GM18867 (cell line): ENCODE measurements around the gene SLC31A2.
"Not testable (repeated sequence)": the region's sequence is repeated elsewhere in the genome, so short reads cannot be mapped to it uniquely, and the experiment has no call there.

Experiments used
- ATAC-seq: cut with Tn5 transposase; IDR thresholded peaks from one replicate; pipeline ENCODE4 v1.9.1; 2021; ENCODE audit warnings: mild to moderate bottlenecking, moderate library complexity; ENCODE audit not compliant: unreplicated experiment

Gene SLC31A2

DNA sequence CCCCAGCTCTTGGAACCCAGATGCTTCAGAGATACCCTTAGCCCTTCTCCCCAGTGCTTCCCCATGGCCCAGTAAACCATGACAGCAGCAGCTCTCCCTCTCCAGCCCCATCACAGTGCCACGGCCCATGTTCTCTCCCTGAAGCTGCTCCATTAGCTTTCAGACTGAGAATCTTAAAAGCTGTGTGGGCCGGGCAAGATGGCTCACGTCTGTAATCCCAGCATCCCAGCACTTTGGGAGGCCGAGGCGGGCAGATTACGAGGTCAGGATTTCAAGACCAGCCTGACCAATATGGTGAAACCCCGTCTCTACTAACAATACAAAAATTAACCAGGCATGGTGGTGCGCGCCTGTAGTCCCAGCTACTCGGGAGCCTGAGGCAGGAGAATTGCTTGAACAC is 1.2 kb upstream of the SLC31A2 start:
- ATAC-seq, result not testable (repeated sequence)

DNA sequence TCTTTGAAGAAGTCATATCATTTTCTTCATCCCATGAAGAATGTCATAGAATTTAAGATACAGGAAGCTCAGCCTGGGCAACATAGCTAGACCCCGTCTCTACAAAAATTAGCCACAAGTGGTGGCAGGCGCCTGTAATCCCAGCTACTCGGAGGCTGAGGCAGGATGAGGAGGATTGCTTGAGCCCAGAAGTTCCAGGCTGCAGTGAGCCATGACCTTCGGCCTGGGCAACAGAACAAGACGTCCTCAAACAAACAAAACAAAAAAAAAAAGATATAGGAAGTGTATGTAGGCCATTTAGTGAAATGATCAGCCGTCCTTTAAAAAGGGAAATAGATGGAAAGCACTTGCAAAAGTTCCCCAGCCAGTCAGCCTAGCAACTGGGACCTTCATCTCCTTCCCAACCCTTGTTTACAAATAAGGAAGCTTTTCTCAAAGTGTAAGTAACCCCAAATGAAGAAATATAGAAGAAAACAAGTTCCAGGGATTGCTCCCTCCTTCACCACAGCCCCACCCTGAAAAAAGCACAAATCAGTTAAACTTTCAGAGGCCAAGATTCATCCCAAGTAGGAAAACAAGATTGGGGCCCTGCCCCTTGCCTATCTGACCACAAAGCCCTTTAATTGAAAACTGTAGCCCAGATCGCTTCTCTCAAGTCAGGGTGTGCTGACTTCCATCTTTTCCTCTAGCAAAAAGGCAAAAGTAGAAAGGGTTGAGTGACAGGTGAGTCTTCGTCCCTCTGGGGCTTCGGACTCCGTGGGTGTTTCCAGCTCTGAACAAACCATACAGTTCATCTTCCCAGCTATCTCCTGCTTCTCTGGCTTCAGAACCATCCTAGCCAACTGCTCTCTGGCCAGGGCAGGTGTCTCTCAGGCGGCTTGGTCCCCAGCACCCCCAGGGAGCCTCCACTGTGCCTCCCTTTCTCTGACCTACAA is 1.2 kb downstream of the SLC31A2 start:
- ATAC-seq, result no peak

GRCh38 chr9:113152699-113153098 is 1.9 kb downstream of the SLC31A2 start:
- ATAC-seq, result no peak

GRCh38 chr9:113153599-113153998 is 2.8 kb downstream of the SLC31A2 start:
- no peak for ATAC-seq

DNA sequence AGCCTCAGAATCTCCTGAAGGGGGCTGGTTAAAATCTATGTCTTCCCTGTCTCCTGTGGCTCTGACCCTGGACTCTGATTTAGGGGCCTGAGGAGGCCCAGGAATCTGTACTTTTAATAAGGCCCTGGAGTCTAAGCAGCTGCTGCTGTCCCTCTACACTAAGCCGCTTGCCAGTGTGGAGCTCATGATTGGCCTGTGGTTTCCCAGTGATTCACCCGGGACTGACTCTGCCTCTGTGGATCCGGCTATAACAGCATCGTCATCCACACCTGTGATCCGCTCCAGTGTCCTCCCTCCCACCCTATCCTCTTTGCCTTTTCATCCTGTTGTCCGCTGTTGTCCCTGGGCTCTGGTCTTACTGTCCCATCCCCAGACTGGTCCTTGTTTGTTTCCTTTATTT is 3.7 kb downstream of the SLC31A2 start:
- ATAC-seq, result no peak

- ATAC-seq, result no peak
Observed at GRCh38 chr9:113154946-113155345, 4.1 kb downstream of the SLC31A2 start.

DNA sequence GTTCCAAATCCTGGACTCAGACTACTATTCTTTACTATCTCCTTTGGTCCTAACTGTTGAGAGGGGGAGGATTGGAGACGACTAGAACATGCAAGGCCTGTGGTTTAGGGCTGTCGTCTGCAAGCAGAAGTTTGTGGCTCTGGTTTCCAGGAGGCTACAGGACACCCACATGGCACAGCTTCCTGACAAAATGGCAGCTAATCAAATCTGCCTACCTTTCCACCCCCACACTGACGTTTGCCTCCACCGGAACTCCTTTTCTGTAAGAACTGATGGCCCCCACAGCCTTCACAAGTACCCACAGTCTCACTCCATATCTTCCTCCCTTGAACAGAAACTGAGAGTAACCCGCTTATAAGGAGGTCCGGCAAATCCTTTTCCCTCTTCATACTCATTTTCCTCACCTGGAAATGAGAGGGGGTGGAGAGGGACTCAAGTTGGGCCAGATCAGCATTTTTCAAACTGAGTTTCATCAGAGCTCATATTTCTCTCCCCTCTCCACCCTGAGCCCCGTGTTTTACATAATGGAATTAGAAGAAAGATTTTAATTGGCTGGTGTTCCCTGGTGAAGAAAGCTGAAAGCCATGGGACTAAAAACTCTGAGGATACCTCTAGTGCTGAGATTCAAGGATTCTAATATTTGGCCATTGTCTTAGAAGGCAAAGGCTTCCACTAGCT is 5.2 kb downstream of the SLC31A2 start:
- no peak for ATAC-seq

DNA sequence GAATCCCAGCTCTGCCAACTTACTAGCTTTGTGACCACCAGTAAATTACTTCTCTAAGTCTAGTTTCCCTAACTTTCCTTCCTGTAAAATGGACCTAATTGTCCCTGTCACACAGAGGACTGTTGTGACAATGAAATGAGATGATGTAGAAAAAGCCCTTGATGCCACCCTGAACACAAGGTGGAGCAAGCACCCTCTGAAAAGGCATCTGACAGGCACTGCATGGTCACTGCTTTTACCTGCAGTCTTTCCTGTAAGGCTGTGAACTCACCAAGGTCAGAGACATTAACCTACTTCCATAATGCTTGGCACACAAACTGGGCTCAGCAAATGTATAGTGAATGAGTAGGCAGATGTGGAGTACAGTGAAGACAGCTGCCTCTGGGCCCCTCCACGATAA is 6.1 kb downstream of the SLC31A2 start:
- ATAC-seq, result no peak

- ATAC-seq, result no peak
Observed at GRCh38 chr9:113158446-113158845, 7.6 kb downstream of the SLC31A2 start.

DNA sequence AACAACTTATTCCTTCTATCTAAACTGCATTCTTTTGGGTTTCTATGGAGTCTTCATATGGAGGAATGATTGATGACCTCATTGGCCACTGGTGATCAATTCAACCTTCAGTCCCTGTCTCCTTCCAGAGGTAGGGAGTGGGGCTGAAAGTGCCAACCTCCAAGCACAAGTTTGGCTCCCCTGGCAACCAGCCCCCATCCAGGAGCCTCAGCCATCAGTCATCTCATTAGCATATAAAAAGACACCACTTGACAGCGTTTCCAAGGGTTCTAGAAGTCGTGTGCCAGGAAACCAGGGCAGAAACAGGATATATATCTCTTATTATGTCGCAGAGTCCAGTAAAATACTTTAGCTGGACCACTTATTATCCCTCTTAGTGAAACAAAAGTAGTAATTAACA is 9.8 kb downstream of the SLC31A2 start:
- ATAC-seq, result no peak

DNA sequence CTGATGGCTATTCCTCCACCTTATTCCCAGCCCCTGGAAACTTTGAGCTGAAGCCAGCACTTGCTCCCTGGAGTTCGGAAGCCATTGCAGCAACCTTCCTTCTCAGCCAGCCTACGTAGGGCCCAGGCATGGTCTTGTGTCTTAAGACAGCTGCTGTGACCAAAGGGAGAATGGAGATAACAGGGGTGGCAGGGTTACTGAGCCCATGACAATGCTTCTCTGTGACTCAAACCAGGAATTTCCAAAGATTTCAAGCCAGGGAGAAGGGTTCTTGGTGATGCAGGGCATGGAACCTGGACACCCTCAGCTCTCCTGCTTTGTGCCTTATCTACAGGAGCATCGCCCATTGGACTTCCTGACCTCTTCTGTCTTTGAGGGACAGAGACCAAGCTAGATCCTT is 12.2 kb downstream of the SLC31A2 start:
- ATAC-seq, result no peak

- no peak for ATAC-seq
Observed at GRCh38 chr9:113164536-113165300, 13.9 kb downstream of the SLC31A2 start.

DNA sequence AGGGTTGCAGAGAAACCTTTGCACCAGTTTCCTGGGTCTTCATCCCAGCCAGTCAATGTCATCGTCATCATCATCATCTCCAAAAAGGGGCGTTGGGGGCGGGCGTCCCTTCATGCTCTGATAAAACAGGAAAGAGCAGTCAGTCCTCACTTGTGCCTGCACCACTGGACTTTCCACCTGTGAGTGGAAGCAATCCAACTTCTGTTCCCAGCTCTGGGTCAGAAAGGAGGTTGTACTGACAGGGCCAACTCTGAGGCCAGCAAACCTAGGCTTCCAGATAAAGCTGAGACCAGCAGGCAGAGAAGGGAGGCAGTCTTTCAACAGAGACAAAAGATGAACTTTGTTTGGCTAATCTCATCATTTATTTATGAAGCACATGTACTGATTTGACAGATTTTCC is 15.2 kb downstream of the SLC31A2 start:
- no peak for ATAC-seq

DNA sequence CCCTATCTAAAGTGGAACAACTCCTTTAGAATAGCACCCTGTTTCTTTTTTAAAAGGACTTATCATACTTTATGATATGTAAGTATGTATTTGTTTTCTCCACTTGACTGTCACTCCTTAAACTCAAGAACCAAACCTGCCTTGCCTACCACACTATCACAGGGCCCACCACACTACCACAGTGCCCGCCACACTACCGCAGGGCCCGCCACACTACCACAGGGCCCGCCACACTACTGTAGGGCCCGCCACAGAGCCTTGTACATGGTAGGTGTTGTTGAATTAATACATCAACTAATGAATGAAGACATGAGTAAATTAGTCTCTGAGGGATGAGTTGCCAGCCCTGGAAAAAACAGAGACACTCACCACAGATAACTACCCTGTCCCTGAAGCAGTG is 18.0 kb downstream of the SLC31A2 start:
- ATAC-seq, result no peak

DNA sequence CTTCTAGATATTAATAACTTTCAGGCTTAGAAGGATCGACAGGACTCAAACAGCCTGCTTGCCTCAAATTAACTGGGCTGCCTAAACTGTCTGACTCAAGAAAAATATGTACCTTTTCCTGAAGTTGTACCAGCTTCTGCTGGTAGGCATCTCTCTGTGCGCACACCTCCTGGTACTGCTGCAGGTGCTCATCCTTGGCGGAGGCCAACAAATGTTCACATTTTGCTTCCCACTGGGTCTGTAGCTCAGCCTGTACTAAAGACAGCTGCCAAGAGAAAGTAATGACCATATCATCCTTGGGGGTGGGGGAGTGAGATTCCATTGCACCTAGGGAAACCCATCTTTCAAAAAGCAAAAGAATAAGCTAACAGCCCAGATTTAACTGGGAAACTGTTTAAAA is 22.5 kb downstream of the SLC31A2 start:
- no peak for ATAC-seq

DNA sequence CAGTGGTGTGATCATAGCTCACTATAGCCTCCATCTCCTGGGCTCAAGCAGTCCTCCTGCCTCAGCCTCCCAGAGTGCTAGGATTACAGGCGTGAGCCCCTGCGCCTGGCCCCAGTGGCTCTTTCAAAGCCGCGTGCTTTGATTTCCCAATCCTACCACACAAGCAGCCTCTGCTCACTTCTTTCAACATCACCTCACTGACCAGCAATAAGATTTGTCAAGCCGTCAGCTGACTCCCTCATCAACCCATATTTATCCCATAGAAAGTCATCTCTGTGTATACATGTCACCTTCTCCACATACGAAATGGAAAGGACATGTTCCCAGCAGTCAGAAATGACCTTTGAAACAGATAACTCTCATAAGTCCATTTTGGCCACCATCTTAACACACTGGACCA is 26.0 kb downstream of the SLC31A2 start:
- no peak for ATAC-seq

- no peak for ATAC-seq
Observed at GRCh38 chr9:113177251-113177650, 26.4 kb downstream of the SLC31A2 start.

DNA sequence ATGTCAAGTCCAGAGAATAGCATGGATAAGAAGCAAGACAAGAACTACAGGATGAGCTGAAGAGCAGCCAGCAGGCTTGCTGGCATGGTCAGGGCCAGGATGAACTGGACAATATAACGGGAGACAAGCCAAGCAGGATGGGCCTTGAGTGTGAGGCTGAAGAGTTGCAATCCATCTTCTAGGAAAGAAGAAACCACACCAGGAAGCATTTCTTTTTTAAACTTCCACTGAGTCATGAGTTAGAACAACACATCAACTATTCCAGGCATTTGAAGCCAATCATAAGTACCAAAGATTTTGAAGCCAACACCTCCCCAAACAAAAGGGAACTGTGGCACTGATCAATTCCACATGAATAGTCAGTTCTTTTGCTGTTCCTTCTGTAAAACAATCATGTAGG is 27.3 kb downstream of the SLC31A2 start:
- no peak for ATAC-seq

DNA sequence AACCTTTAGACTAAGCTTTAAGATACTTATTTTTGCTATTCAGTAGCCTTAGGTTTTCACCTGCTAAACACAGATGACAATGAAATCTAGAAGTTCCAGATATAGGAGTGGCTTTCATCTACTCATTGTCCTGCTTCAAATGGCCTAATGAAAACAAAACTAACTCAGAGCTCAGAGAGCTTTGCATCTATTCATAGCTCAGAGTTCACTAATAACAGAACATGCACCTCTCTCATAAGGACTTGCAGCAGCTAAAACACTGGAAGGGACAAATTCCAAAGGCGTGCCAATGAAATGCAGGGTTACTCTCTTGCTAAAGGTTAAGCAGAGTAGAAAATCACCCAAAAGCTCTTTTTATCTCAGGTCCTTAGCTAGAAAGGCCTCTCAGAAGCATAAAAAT is 29.0 kb downstream of the SLC31A2 start:
- peak; percentile 52 for ATAC-seq

DNA sequence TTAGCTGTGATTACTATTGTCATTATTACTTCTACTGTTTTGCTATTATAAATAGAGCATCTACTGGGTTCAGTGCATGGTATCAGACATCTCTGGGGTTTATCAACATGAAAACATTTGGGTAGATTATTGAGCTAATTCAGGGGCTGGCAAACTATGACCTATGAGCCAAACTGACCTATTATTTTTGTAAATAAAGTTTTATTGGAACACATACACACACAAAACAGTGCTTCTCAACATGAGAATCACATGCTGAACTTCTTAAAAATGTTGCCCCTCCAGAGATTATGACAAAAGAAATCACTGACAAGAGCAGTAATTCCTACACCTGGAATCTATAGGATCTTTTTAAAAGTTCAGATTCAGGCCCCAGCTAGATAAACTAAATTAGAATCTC is 30.4 kb downstream of the SLC31A2 start:
- no peak for ATAC-seq

GRCh38 chr9:113183956-113184488 is 33.2 kb downstream of the SLC31A2 start:
- no peak for ATAC-seq
